ENCODE results near the gene PIK3AP1.
A peak's percentile ranks its signal among the peaks of the same experiment; 100 is the strongest.

DNA sequence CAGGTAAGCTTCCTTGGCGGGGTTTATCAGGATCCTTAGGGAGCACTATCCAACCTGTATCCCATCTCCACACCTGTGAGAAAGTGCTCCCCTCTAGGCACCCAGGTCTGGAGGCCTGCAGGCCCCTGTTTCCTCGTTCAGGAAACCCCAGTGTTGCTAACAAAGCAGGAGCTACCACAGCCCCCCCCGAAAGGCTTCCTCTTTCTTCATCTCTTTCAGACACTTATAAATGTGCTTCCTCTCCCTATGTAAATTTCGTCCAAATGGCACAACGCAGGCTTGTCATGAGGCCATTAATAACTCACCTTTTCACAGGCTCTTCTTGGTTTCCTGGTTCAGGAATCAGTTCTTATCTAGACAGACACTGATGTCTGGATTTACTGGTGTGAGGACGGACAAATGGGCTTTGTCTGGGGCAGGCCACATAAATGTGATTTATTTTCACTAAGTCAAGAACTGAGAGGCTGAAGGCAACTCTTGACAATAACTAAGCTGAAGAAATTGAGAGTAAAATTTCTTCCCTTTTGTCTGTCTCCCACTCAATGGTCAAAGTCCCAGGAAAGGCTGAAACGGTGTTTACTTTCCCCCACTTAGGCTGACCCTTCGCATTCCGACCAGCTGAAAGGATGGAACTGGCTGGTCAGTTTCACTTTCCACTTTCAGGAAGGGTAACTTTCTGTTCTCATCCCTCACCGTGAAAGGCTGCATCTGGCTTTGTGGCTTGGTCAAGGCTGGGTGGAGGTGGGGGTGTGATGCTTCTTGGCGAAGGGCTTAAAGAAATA, 46.8 kb downstream of the PIK3AP1 start:
- TF ChIP-seq POLR2A (IDR thresholded peaks at IDR 0.05): peak in 1 of 2 donors; percentile 8
- TF ChIP-seq, protein P1, sequence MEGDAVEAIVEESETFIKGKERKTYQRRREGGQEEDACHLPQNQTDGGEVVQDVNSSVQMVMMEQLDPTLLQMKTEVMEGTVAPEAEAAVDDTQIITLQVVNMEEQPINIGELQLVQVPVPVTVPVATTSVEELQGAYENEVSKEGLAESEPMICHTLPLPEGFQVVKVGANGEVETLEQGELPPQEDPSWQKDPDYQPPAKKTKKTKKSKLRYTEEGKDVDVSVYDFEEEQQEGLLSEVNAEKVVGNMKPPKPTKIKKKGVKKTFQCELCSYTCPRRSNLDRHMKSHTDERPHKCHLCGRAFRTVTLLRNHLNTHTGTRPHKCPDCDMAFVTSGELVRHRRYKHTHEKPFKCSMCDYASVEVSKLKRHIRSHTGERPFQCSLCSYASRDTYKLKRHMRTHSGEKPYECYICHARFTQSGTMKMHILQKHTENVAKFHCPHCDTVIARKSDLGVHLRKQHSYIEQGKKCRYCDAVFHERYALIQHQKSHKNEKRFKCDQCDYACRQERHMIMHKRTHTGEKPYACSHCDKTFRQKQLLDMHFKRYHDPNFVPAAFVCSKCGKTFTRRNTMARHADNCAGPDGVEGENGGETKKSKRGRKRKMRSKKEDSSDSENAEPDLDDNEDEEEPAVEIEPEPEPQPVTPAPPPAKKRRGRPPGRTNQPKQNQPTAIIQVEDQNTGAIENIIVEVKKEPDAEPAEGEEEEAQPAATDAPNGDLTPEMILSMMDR (IDR thresholded peaks at IDR 0.05): no peak

Data from uterus (tissue), 2 donors.